Esophagus mucosa (tissue), 1 donor: ENCODE data around the gene CAMK2A. TPM values are rescaled to one million over a fixed set of nuclear protein-coding genes. Genes with fewer than 3 reads are reported as not detected.
"Not testable (repeated sequence)": the region's sequence is repeated elsewhere in the genome, so short reads cannot be mapped to it uniquely, and the experiment has no call there.

Experiments used
- ATAC-seq: fragments of 200-7000 bp; cut with Tn5 transposase; one replicate; pipeline ENCODE4 v1.9.1; 2020
- total RNA-seq: library from RNA; stranded (reverse); gene quantifications from one replicate; pipeline ENCODE4 v1.2.4, GENCODE V29; 2023
- donor health status: DM: yes; HTN: yes; CAD: no.

The CAMK2A gene
- total RNA-seq, 1 donor from 2014 or later = 0.28 TPM

- ATAC-seq = no peak
These were observed 36.0 kb downstream of the CAMK2A start for GRCh38 chr5:150253416-150254208.

GRCh38 chr5:150252489-150252888 lies 37.1 kb downstream of the CAMK2A start:
- no peak for ATAC-seq

GRCh38 chr5:150251504-150251903 lies 38.1 kb downstream of the CAMK2A start:
- no peak for ATAC-seq

- no peak for ATAC-seq
These were observed 39.8 kb downstream of the CAMK2A start for GRCh38 chr5:150249744-150250143.

GRCh38 chr5:150248946-150249345 lies 40.6 kb downstream of the CAMK2A start:
- no peak for ATAC-seq

- ATAC-seq = not testable (repeated sequence)
These were observed 41.1 kb downstream of the CAMK2A start for GRCh38 chr5:150248493-150248892.

GRCh38 chr5:150247726-150248125 lies 41.8 kb downstream of the CAMK2A start:
- no peak for ATAC-seq

GRCh38 chr5:150246835-150247234 lies 42.7 kb downstream of the CAMK2A start:
- peak; percentile 93 for ATAC-seq

GRCh38 chr5:150246429-150246828 lies 43.1 kb downstream of the CAMK2A start:
- ATAC-seq = no peak

GRCh38 chr5:150245808-150246207 lies 43.8 kb downstream of the CAMK2A start:
- no peak for ATAC-seq

GRCh38 chr5:150245111-150245789 lies 44.3 kb downstream of the CAMK2A start:
- ATAC-seq = no peak

- ATAC-seq = no peak
These were observed 45.4 kb downstream of the CAMK2A start for GRCh38 chr5:150244209-150244608.

- ATAC-seq = no peak
These were observed 46.0 kb downstream of the CAMK2A start for GRCh38 chr5:150243590-150243989.

GRCh38 chr5:150242251-150242894 lies 47.2 kb downstream of the CAMK2A start:
- ATAC-seq = no peak

GRCh38 chr5:150241298-150242160 lies 48.0 kb downstream of the CAMK2A start:
- ATAC-seq = no peak

GRCh38 chr5:150239794-150240122 lies 49.8 kb downstream of the CAMK2A start:
- ATAC-seq = no peak

- ATAC-seq = peak; percentile 15
These were observed 50.3 kb downstream of the CAMK2A start for GRCh38 chr5:150239099-150239793.

- no peak for ATAC-seq
These were observed 50.9 kb downstream of the CAMK2A start for GRCh38 chr5:150238646-150239045.

- ATAC-seq = no peak
These were observed 52.4 kb downstream of the CAMK2A start for GRCh38 chr5:150236981-150237754.

GRCh38 chr5:150236313-150236712 lies 53.3 kb downstream of the CAMK2A start:
- no peak for ATAC-seq

GRCh38 chr5:150235500-150235854 lies 54.1 kb downstream of the CAMK2A start:
- ATAC-seq = no peak
